Neuronal stem cell (in vitro differentiated cells): Measurements from ENCODE around the gene GOLIM4.

Experiments used
- DNase-seq: peaks from one replicate; pipeline ENCODE4 v3.0.0-alpha.2; 2013; ENCODE audit warnings: low spot score
- H2AFZ ChIP-seq: one replicate; pipeline ENCODE4 v1.6.1; 2013; ENCODE audit warnings: mild to moderate bottlenecking, low read length, inconsistent platforms
- H2AK5ac ChIP-seq: 2 replicates; pipeline ENCODE4 v1.6.1; 2013; ENCODE audit warnings: low read depth, mild to moderate bottlenecking, inconsistent platforms, low read length, moderate library complexity, mixed read lengths
- H2BK120ac ChIP-seq: 2 replicates; pipeline ENCODE4 v1.6.1; 2013; ENCODE audit warnings: low read depth, mild to moderate bottlenecking, inconsistent platforms, low read length, moderate library complexity, mixed read lengths
- H2BK12ac ChIP-seq: one replicate; pipeline ENCODE4 v1.6.1; 2013; ENCODE audit warnings: low read length, inconsistent platforms
- H2BK15ac ChIP-seq: 2 replicates; pipeline ENCODE4 v1.6.1; 2013; ENCODE audit warnings: mild to moderate bottlenecking, low read length, inconsistent platforms, mixed read lengths
- H2BK5ac ChIP-seq: one replicate; pipeline ENCODE4 v1.6.1; 2013; ENCODE audit warnings: inconsistent platforms, mild to moderate bottlenecking, low read length, moderate library complexity
- H3K14ac ChIP-seq: one replicate; pipeline ENCODE4 v1.6.1; 2013; ENCODE audit warnings: low read length, inconsistent platforms
- H3K18ac ChIP-seq: 2 replicates; pipeline ENCODE4 v1.6.1; 2013; ENCODE audit warnings: low read length, inconsistent platforms
- H3K23ac ChIP-seq: 2 replicates; pipeline ENCODE4 v1.6.1; 2013; ENCODE audit warnings: low read depth, mild to moderate bottlenecking, mixed read lengths, low read length, inconsistent platforms; ENCODE audit not compliant: poor library complexity
- H3K27ac ChIP-seq: replicated peaks from 3 replicates; pipeline ENCODE4 v1.5.1; 2013; ENCODE audit warnings: low read length, inconsistent platforms
- H3K27me3 ChIP-seq, 3 experiments: 2 replicates each; pipeline ENCODE4 v1.6.1; 2013; ENCODE audit warnings: low read length in 3 of 3, mild to moderate bottlenecking in 2 of 3, inconsistent platforms in 1 of 3, low read depth in 1 of 3, mixed read lengths in 1 of 3, moderate library complexity in 1 of 3; ENCODE audit not compliant: control insufficient read depth in 3 of 3, insufficient read depth in 3 of 3
- H3K36me3 ChIP-seq, 2 donors: replicated peaks in 1 of 2; 2 replicates each; pipeline ENCODE4 v1.6.1; 2013; ENCODE audit warnings: low read length in 2 of 2; ENCODE audit not compliant: control insufficient read depth in 2 of 2, insufficient read depth in 2 of 2
- H3K4ac ChIP-seq: 2 replicates; pipeline ENCODE4 v1.6.1; 2013; ENCODE audit warnings: inconsistent platforms, mild to moderate bottlenecking, low read length, moderate library complexity
- H3K4me1 ChIP-seq, 2 donors: 1 replicate in 1 of 2; 2 replicates in 1 of 2; pipeline ENCODE4 v1.6.1; 2013; ENCODE audit warnings: low read length in 2 of 2, low read depth in 1 of 2; ENCODE audit not compliant: control insufficient read depth in 2 of 2, insufficient read depth in 1 of 2
- H3K4me2 ChIP-seq: one replicate; pipeline ENCODE4 v1.6.1; 2013; ENCODE audit warnings: mild to moderate bottlenecking, low read length, inconsistent platforms; ENCODE audit not compliant: insufficient read depth, poor library complexity, severe bottlenecking
- H3K4me3 ChIP-seq, 2 donors: 2 replicates each; pipeline ENCODE4 v1.5.1; 2013; ENCODE audit warnings: low read length in 2 of 2, mild to moderate bottlenecking in 2 of 2, inconsistent platforms in 1 of 2, moderate library complexity in 1 of 2
- H3K79me1 ChIP-seq: one replicate; pipeline ENCODE4 v1.6.1; 2013; ENCODE audit warnings: low read depth, mild to moderate bottlenecking, inconsistent platforms, low read length, moderate library complexity
- H3K9ac ChIP-seq: one replicate; pipeline ENCODE4 v1.6.1; 2013; ENCODE audit warnings: mild to moderate bottlenecking, low read depth, low read length, inconsistent platforms; ENCODE audit not compliant: poor library complexity
- H3K9me3 ChIP-seq, 2 donors: replicated peaks in 1 of 2; 2 replicates each; pipeline versions ENCODE3 to v1.6.1; 2013; ENCODE audit warnings: low read length in 2 of 2, mild to moderate bottlenecking in 2 of 2, inconsistent platforms in 1 of 2, low read depth in 1 of 2, mixed read lengths in 1 of 2, moderate library complexity in 1 of 2; ENCODE audit not compliant: control insufficient read depth in 2 of 2, insufficient read depth in 1 of 2
- H4K8ac ChIP-seq: one replicate; pipeline ENCODE4 v1.6.1; 2013; ENCODE audit warnings: low read depth, mild to moderate bottlenecking, inconsistent platforms, low read length, moderate library complexity
- H4K91ac ChIP-seq: one replicate; pipeline ENCODE4 v1.6.1; 2013; ENCODE audit warnings: low read length, low read depth, mild to moderate bottlenecking, inconsistent platforms; ENCODE audit not compliant: poor library complexity
- WGBS, 2 donors: extraction: QIAGEN DNeasy Blood & Tissue Kit; methylation state at CpG; one replicate each; pipeline ENCODE4 v1.1.7; 2013; ENCODE audit warnings: missing lambda C conversion rate in 2 of 2, mixed read lengths in 1 of 2; ENCODE audit not compliant: insufficient read length in 2 of 2, insufficient replicate concordance in 1 of 2; ENCODE audit errors: extremely low coverage in 2 of 2; 5-methylcytosine and 5-hydroxymethylcytosine counted together

The GOLIM4 gene

GRCh38 chr3:168068346-168068745, 27.4 kb downstream of the GOLIM4 start:
- H4K8ac ChIP-seq, result no peak overlapping the region
- DNase-seq, result no peak
- WGBS, 2 donors, result no CpG with 5 or more reads among the region's 2 CpGs

GRCh38 chr3:168066882-168067281, 28.8 kb downstream of the GOLIM4 start:
- Histone ChIP-seq H3K9ac (no peak overlapping the region), H3K79me1 (no peaks in the 10 kb centered on the region), H2AK5ac (no peak overlapping the region), H3K27me3 (no peaks in the 10 kb centered on the region), H3K4me1 (no peaks in the 10 kb centered on the region), H3K4me2 (no peak overlapping the region), H3K36me3 (no peaks in the 10 kb centered on the region), H3K4me3 (no peak overlapping the region), H3K23ac (no peak overlapping the region), H4K91ac (no peak overlapping the region), H3K14ac (no peak overlapping the region), H3K18ac (no peak overlapping the region), H2BK120ac (no peak overlapping the region), H2BK15ac (no peak overlapping the region), H4K8ac (no peak overlapping the region), H3K4ac (no peak overlapping the region), H2BK5ac (no peak overlapping the region), H3K9me3 (no peaks in the 10 kb centered on the region), H2BK12ac (no peak overlapping the region), H2AFZ (no peak overlapping the region), H3K27ac (no peak overlapping the region)
- no peak for DNase-seq

More at GRCh38 chr3:168068346-168068745, 27.4 kb downstream of the GOLIM4 start:
- Histone ChIP-seq H2AFZ (no peak overlapping the region), H2BK15ac (no peak overlapping the region), H3K79me1 (no peaks in the 10 kb centered on the region), H2AK5ac (no peak overlapping the region), H3K4me2 (no peak overlapping the region), H3K14ac (no peak overlapping the region), H3K27ac (no peak overlapping the region), H3K23ac (no peak overlapping the region), H3K27me3 (no peaks in the 10 kb centered on the region), H3K4me1 (no peaks in the 10 kb centered on the region), H4K91ac (no peak overlapping the region), H3K9me3 (no peaks in the 10 kb centered on the region), H2BK5ac (no peak overlapping the region), H3K36me3 (no peaks in the 10 kb centered on the region), H3K18ac (no peak overlapping the region), H2BK120ac (no peak overlapping the region), H3K9ac (no peak overlapping the region), H3K4ac (no peak overlapping the region), H3K4me3 (no peak overlapping the region), H2BK12ac (no peak overlapping the region)

GRCh38 chr3:168065569-168065968, 30.2 kb downstream of the GOLIM4 start:
- H3K18ac ChIP-seq, result no peak overlapping the region
- H4K91ac ChIP-seq, result no peak overlapping the region
- H3K79me1 ChIP-seq, result no peaks in the 10 kb centered on the region
- no peak for DNase-seq
- no peak overlapping the region for H3K27ac ChIP-seq
- no peak overlapping the region for H2BK15ac ChIP-seq
- H3K4me3 ChIP-seq, result no peak overlapping the region
- no peaks in the 10 kb centered on the region for H3K27me3 ChIP-seq
- H3K4ac ChIP-seq, result no peak overlapping the region
- no peak overlapping the region for H3K9ac ChIP-seq
- H2BK12ac ChIP-seq, result no peak overlapping the region
- H2AK5ac ChIP-seq, result no peak overlapping the region
- H2BK5ac ChIP-seq, result no peak overlapping the region
- no peaks in the 10 kb centered on the region for H3K4me1 ChIP-seq
- H2BK120ac ChIP-seq, result no peak overlapping the region
- H3K9me3 ChIP-seq, result no peaks in the 10 kb centered on the region
- no peaks in the 10 kb centered on the region for H3K36me3 ChIP-seq
- H3K4me2 ChIP-seq, result no peak overlapping the region
- H3K23ac ChIP-seq, result no peak overlapping the region
- no peak overlapping the region for H3K14ac ChIP-seq
- H2AFZ ChIP-seq, result no peak overlapping the region
- no peak overlapping the region for H4K8ac ChIP-seq

- no peak for DNase-seq
- Histone ChIP-seq H3K9me3 (no peaks in the 10 kb centered on the region), H3K23ac (no peak overlapping the region), H3K4me2 (no peak overlapping the region), H3K4me3 (no peak overlapping the region), H2BK12ac (no peak overlapping the region), H3K27me3 (no peaks in the 10 kb centered on the region), H3K36me3 (no peaks in the 10 kb centered on the region), H3K14ac (no peak overlapping the region), H3K9ac (no peak overlapping the region), H2BK15ac (no peak overlapping the region), H3K18ac (no peak overlapping the region), H3K79me1 (no peaks in the 10 kb centered on the region), H4K91ac (no peak overlapping the region), H2AK5ac (no peak overlapping the region), H2BK120ac (no peak overlapping the region), H3K27ac (no peak overlapping the region), H2AFZ (no peak overlapping the region), H2BK5ac (no peak overlapping the region), H3K4me1 (no peaks in the 10 kb centered on the region), H4K8ac (no peak overlapping the region), H3K4ac (no peak overlapping the region)
Measured at GRCh38 chr3:168063122-168063521, 32.6 kb downstream of the GOLIM4 start.
